Measurements from ENCODE around the gene RPL32. TPM values are rescaled to one million over a fixed set of nuclear protein-coding genes. Genes with fewer than 3 reads are reported as not detected.

RPL32 gene
- total and polyA plus RNA-seq, 2 donors (not counting 1 experiment from before 2014, with no cell fraction given) = 1,244 to 1,855 TPM

DNA sequence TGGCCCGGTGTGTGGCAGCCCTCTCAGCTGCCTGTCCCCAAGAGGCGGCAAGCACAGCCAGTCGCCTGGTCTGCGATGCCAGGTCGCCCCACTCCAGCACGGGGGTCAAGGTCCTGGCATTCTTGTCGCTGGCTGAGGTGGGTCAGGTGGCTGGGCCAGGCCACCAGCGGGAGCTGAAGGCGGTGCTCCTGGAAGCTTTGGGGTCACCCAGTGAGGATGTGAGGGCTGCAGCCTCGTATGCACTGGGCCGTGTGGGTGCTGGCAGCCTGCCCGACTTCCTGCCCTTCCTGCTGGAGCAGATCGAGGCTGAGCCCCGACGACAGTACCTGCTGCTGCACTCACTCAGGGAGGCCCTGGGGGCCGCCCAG, 24.0 kb downstream of the RPL32 start:
- Histone ChIP-seq H3K27ac (ENCODE audit: insufficient read depth, low read length) (no peak overlapping the region), H3K9me3 (ENCODE audit: control insufficient read depth, insufficient read depth, low read depth, low read length) (no peaks in the 10 kb centered on the region), H2AFZ (ENCODE audit: low read length) (no peak overlapping the region), H3K4me3 (replicated peaks in 1 of 4; ENCODE audit: control extremely low read depth in 1 of 4, insufficient read depth in 1 of 4, low read depth in 3 of 4, low read length in 4 of 4) (no peak overlapping the region), H3K36me3 (ENCODE audit: control insufficient read depth, insufficient read depth, low read length) (peaks cover 3% of the 10 kb centered on the region), H4K20me1 (ENCODE audit: control insufficient read depth, extremely low read depth, insufficient read depth, low read length) (no peaks in the 10 kb centered on the region), H3K27me3 (ENCODE audit: control insufficient read depth, insufficient read depth, low read length) (no peaks in the 10 kb centered on the region), H3K79me2 (ENCODE audit: control insufficient read depth, insufficient read depth, low read length) (no peaks in the 10 kb centered on the region), H3K4me2 (ENCODE audit: extremely low read depth, insufficient read depth, low read length) (no peak overlapping the region), H3K4me1 (ENCODE audit: control insufficient read depth, extremely low read depth, insufficient read depth, low read length) (no peaks in the 10 kb centered on the region), H3K9ac (ENCODE audit: insufficient read depth, low read length) (no peak overlapping the region)
- TF ChIP-seq EZH2 (IDR thresholded peaks at IDR 0.05; ENCODE audit: low read length, missing control alignments) (no peak), CTCF (conservative IDR thresholded peaks at IDR 0.05 in 1 of 2, IDR thresholded peaks at IDR 0.05 in 1 of 2; ENCODE audit: low read depth in 1 of 2, low read length in 2 of 2) (no peak)
- no peak for DNase-seq (ENCODE audit: low read depth in 2 of 2)

DNA sequence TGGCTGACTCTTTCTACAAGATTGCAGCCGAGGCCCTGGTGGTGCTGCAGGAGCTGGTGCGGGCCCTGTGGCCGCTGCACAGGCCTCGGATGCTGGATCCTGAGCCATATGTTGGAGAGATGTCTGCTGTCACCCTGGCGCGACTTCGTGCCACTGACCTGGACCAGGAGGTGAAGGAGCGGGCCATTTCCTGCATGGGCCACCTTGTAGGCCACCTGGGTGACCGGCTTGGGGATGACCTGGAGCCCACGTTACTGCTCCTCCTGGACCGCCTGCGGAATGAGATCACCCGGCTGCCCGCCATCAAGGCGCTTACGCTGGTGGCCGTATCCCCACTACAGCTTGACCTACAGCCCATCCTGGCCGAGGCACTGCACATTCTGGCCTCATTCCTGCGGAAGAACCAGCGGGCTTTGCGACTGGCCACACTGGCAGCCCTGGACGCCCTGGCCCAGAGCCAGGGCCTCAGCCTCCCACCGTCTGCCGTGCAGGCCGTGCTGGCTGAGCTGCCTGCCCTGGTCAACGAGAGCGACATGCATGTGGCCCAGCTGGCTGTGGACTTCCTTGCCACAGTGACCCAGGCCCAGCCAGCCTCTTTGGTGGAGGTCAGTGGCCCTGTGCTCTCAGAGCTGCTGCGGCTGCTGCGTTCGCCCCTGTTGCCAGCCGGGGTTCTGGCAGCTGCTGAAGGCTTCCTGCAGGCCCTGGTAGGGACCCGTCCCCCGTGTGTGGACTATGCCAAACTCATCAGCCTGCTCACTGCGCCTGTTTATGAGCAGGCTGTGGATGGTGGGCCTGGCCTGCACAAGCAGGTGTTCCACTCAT, 24.6 kb downstream of the RPL32 start:
- no peak overlapping the region for H3K27ac ChIP-seq (ENCODE audit: insufficient read depth, low read length)
- no peak overlapping the region for H2AFZ ChIP-seq (ENCODE audit: low read length)
- no peaks in the 10 kb centered on the region for H4K20me1 ChIP-seq (ENCODE audit: control insufficient read depth, extremely low read depth, insufficient read depth, low read length)
- no peak for DNase-seq (ENCODE audit: low read depth in 2 of 2)
- no peaks in the 10 kb centered on the region for H3K4me1 ChIP-seq (ENCODE audit: control insufficient read depth, extremely low read depth, insufficient read depth, low read length)
- H3K9me3 ChIP-seq (ENCODE audit: control insufficient read depth, insufficient read depth, low read depth, low read length) = no peaks in the 10 kb centered on the region
- peaks cover 3% of the 10 kb centered on the region for H3K36me3 ChIP-seq (ENCODE audit: control insufficient read depth, insufficient read depth, low read length)
- no peaks in the 10 kb centered on the region for H3K27me3 ChIP-seq (ENCODE audit: control insufficient read depth, insufficient read depth, low read length)
- no peak overlapping the region for H3K4me3 ChIP-seq (replicated peaks in 1 of 4; ENCODE audit: control extremely low read depth in 1 of 4, insufficient read depth in 1 of 4, low read depth in 3 of 4, low read length in 4 of 4)
- no peak overlapping the region for H3K9ac ChIP-seq (ENCODE audit: insufficient read depth, low read length)
- no peak overlapping the region for H3K4me2 ChIP-seq (ENCODE audit: extremely low read depth, insufficient read depth, low read length)
- no peaks in the 10 kb centered on the region for H3K79me2 ChIP-seq (ENCODE audit: control insufficient read depth, insufficient read depth, low read length)
- TF ChIP-seq EZH2 (IDR thresholded peaks at IDR 0.05; ENCODE audit: low read length, missing control alignments) (no peak), CTCF (conservative IDR thresholded peaks at IDR 0.05 in 1 of 2, IDR thresholded peaks at IDR 0.05 in 1 of 2; ENCODE audit: low read depth in 1 of 2, low read length in 2 of 2) (no peak)

DNA sequence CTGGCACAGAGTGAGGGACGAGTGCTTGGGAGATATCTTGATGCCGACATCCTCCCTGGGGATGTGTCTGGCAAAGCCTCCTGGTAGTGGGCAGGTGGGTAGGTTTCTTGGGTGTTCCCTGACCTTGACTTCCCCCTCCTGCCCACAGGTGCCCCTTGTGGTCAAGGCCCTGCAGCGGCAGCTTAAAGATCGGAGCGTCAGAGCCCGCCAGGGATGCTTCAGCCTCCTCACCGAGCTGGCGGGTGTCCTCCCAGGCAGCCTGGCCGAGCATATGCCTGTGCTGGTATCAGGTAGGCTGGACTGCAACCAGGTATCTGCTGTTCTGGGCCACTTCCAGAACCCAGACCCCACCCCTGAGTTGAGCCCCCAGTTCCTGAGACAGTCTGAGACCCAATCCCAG, 25.6 kb downstream of the RPL32 start:
- no peak for DNase-seq (ENCODE audit: low read depth in 2 of 2)
- H3K4me3 ChIP-seq (replicated peaks in 1 of 4; ENCODE audit: control extremely low read depth in 1 of 4, insufficient read depth in 1 of 4, low read depth in 3 of 4, low read length in 4 of 4) = no peak overlapping the region
- no peaks in the 10 kb centered on the region for H4K20me1 ChIP-seq (ENCODE audit: control insufficient read depth, extremely low read depth, insufficient read depth, low read length)
- H3K27ac ChIP-seq (ENCODE audit: insufficient read depth, low read length) = no peak overlapping the region
- no peak overlapping the region for H2AFZ ChIP-seq (ENCODE audit: low read length)
- H3K27me3 ChIP-seq (ENCODE audit: control insufficient read depth, insufficient read depth, low read length) = no peaks in the 10 kb centered on the region
- no peaks in the 10 kb centered on the region for H3K9me3 ChIP-seq (ENCODE audit: control insufficient read depth, insufficient read depth, low read depth, low read length)
- no peak overlapping the region for H3K9ac ChIP-seq (ENCODE audit: insufficient read depth, low read length)
- TF ChIP-seq CTCF (conservative IDR thresholded peaks at IDR 0.05 in 1 of 2, IDR thresholded peaks at IDR 0.05 in 1 of 2; ENCODE audit: low read depth in 1 of 2, low read length in 2 of 2) (no peak), EZH2 (IDR thresholded peaks at IDR 0.05; ENCODE audit: low read length, missing control alignments) (no peak)
- H3K79me2 ChIP-seq (ENCODE audit: control insufficient read depth, insufficient read depth, low read length) = no peaks in the 10 kb centered on the region
- H3K4me2 ChIP-seq (ENCODE audit: extremely low read depth, insufficient read depth, low read length) = no peak overlapping the region
- no peaks in the 10 kb centered on the region for H3K4me1 ChIP-seq (ENCODE audit: control insufficient read depth, extremely low read depth, insufficient read depth, low read length)
- H3K36me3 ChIP-seq (ENCODE audit: control insufficient read depth, insufficient read depth, low read length) = peaks cover 3% of the 10 kb centered on the region

All from fibroblast of lung (primary cell).